Activated naive CD4-positive, alpha-beta T cell treated with anti-CD3 and anti-CD28 coated beads, Interleukin-2, amount 50 U/mL, for 16 hours (primary cell): ENCODE data around the gene MRM3.
"Not testable (repeated sequence)": the region's sequence is repeated elsewhere in the genome, so short reads cannot be mapped to it uniquely, and the experiment has no call there.

Experiments
- DNase-seq: peaks from one replicate; pipeline ENCODE4 v3.0.0-alpha.2; 2020

Gene MRM3

GRCh38 chr17:755319-755961, 26.7 kb upstream of the MRM3 start:
- not testable (repeated sequence) for DNase-seq

GRCh38 chr17:756010-756567, 26.1 kb upstream of the MRM3 start:
- not testable (repeated sequence) for DNase-seq

- DNase-seq = no peak
Measured at GRCh38 chr17:759964-760363, 22.2 kb upstream of the MRM3 start.

GRCh38 chr17:760371-760770, 21.8 kb upstream of the MRM3 start:
- no peak for DNase-seq

- DNase-seq = no peak
Measured at GRCh38 chr17:767076-767475, 15.1 kb upstream of the MRM3 start.

GRCh38 chr17:773016-773415, 9.1 kb upstream of the MRM3 start:
- DNase-seq = no peak

GRCh38 chr17:773467-774312, 8.5 kb upstream of the MRM3 start:
- DNase-seq = no peak

GRCh38 chr17:774313-774584, 7.9 kb upstream of the MRM3 start:
- no peak for DNase-seq

GRCh38 chr17:778096-778495, 4.1 kb upstream of the MRM3 start:
- DNase-seq = no peak

GRCh38 chr17:784143-784542, 2.0 kb downstream of the MRM3 start:
- DNase-seq = no peak

GRCh38 chr17:785901-786300, 3.7 kb downstream of the MRM3 start:
- DNase-seq = not testable (repeated sequence)

- no peak for DNase-seq
Measured at GRCh38 chr17:787641-788221, 5.6 kb downstream of the MRM3 start.

- no peak for DNase-seq
Measured at GRCh38 chr17:788551-788950, 6.4 kb downstream of the MRM3 start.

- no peak for DNase-seq
Measured at GRCh38 chr17:789160-789840, 7.1 kb downstream of the MRM3 start.

GRCh38 chr17:789931-790873, 8.0 kb downstream of the MRM3 start:
- not testable (repeated sequence) for DNase-seq

- not testable (repeated sequence) for DNase-seq
Measured at GRCh38 chr17:790874-791247, 8.7 kb downstream of the MRM3 start.

- no peak for DNase-seq
Measured at GRCh38 chr17:791829-792228, 9.7 kb downstream of the MRM3 start.

GRCh38 chr17:792277-792676, 10.1 kb downstream of the MRM3 start:
- DNase-seq = no peak

- DNase-seq = peak; percentile 39
Measured at GRCh38 chr17:794876-795275, 12.7 kb downstream of the MRM3 start.

- DNase-seq = no peak
Measured at GRCh38 chr17:795276-795675, 13.1 kb downstream of the MRM3 start.

- no peak for DNase-seq
Measured at GRCh38 chr17:795721-796120, 13.6 kb downstream of the MRM3 start.

GRCh38 chr17:796609-797008, 14.5 kb downstream of the MRM3 start:
- DNase-seq = no peak
